Hepatocyte (in vitro differentiated cells): ENCODE results near the gene SLC66A2. TPM values are rescaled to one million over a fixed set of nuclear protein-coding genes. Genes with fewer than 3 reads are reported as not detected.

Source experiments
- DNase-seq: peaks from one replicate; pipeline ENCODE4 v3.0.0-alpha.2; 2016; ENCODE audit warnings: low spot score
- H2AFZ ChIP-seq: fragments of 200-600 bp; sonication (generic); 2 replicates; pipeline ENCODE4 v1.6.0; 2016; ENCODE audit warnings: antibody characterized with exemption, mild to moderate bottlenecking
- H3K27ac ChIP-seq: fragments of 200-600 bp; sonication (generic); 2 replicates; pipeline ENCODE4 v1.5.1; 2016; ENCODE audit warnings: mild to moderate bottlenecking
- H3K27me3 ChIP-seq: fragments of 200-600 bp; sonication (generic); 2 replicates; pipeline ENCODE4 v1.6.1; 2016
- H3K36me3 ChIP-seq: fragments of 200-600 bp; sonication (generic); replicated peaks from 2 replicates; pipeline ENCODE4 v1.5.1; 2016; ENCODE audit warnings: low read depth; ENCODE audit not compliant: insufficient read depth
- H3K4me1 ChIP-seq: fragments of 200-600 bp; sonication (generic); 2 replicates; pipeline ENCODE4 v1.5.1; 2016; ENCODE audit warnings: mild to moderate bottlenecking, moderate library complexity; ENCODE audit not compliant: insufficient read depth
- H3K4me2 ChIP-seq: fragments of 200-600 bp; sonication (generic); 2 replicates; pipeline ENCODE4 v1.6.0; 2016
- H3K4me3 ChIP-seq: fragments of 200-600 bp; sonication (generic); 2 replicates; pipeline ENCODE4 v1.5.1; 2016; ENCODE audit warnings: mild to moderate bottlenecking
- H3K79me2 ChIP-seq: fragments of 200-600 bp; sonication (generic); 2 replicates; pipeline ENCODE4 v1.6.0; 2017; ENCODE audit warnings: mild to moderate bottlenecking
- H3K9me2 ChIP-seq: fragments of 200-600 bp; sonication (generic); replicated peaks from 2 replicates; pipeline ENCODE4 v1.6.0; 2017; ENCODE audit warnings: mild to moderate bottlenecking; ENCODE audit not compliant: insufficient read depth
- H3K9me3 ChIP-seq: fragments of 200-600 bp; sonication (generic); 2 replicates; pipeline ENCODE4 v1.5.1; 2016; ENCODE audit warnings: low read depth, mild to moderate bottlenecking
- H4K20me1 ChIP-seq: fragments of 200-600 bp; sonication (generic); 2 replicates; pipeline ENCODE4 v1.6.0; 2016; ENCODE audit warnings: mild to moderate bottlenecking; ENCODE audit not compliant: insufficient read depth, poor library complexity, severe bottlenecking
- CTCF ChIP-seq: fragments of 200-600 bp; sonication (generic); IDR thresholded peaks from 2 replicates; pipeline ENCODE4 v1.5.1; 2016; ENCODE audit warnings: antibody characterized with exemption, mild to moderate bottlenecking; ENCODE audit not compliant: poor library complexity
- EZH2 ChIP-seq: fragments of 200-600 bp; sonication (generic); IDR thresholded peaks from 2 replicates; pipeline ENCODE4 v1.6.1; 2016; ENCODE audit warnings: antibody characterized with exemption, mild to moderate bottlenecking, borderline replicate concordance
- EZH2phosphoT487 ChIP-seq: fragments of 200-600 bp; sonication (generic); IDR thresholded peaks from one replicate; pipeline ENCODE4 v1.6.1; 2018; ENCODE audit warnings: antibody characterized with exemption, mild to moderate bottlenecking, low read depth, moderate library complexity; ENCODE audit not compliant: unreplicated experiment, severe bottlenecking
- WGBS: methylation state at CpG from one replicate; pipeline ENCODE4 v1.1.6; 2016; ENCODE audit warnings: low lambda C conversion rate; ENCODE audit errors: missing lambda C conversion rate; 5-methylcytosine and 5-hydroxymethylcytosine counted together
- polyA plus RNA-seq: library from polyadenylated mRNA; unstranded; fragments of >200 nt; fragmentation: Nextera tagmentation; extraction: Ambion mirVana; gene quantifications from 2 replicates; pipeline ENCODE4 v1.2.1, GENCODE V29; 2016
- total RNA-seq: library from RNA; depleted of rRNA; stranded (reverse); fragments of >200 nt; gene quantifications from 2 replicates; pipeline ENCODE4 v1.2.3, GENCODE V29; 2014

The SLC66A2 gene
- total and polyA plus RNA-seq, 2 experiments from 2014 or later: 31.1 to 36.5 TPM

GRCh38 chr18:79917853-79918614 lies 33.4 kb downstream of the SLC66A2 start:
- Histone ChIP-seq H3K36me3 (no peaks in the 10 kb centered on the region), H3K79me2 (no peaks in the 10 kb centered on the region), H3K4me1 (no peaks in the 10 kb centered on the region), H3K4me2 (no peak overlapping the region), H3K27ac (no peak overlapping the region), H3K27me3 (no peaks in the 10 kb centered on the region), H2AFZ (no peak overlapping the region), H3K9me2 (no peaks in the 10 kb centered on the region), H3K4me3 (no peak overlapping the region), H3K9me3 (no peaks in the 10 kb centered on the region), H4K20me1 (no peaks in the 10 kb centered on the region)
- TF ChIP-seq CTCF: no peak
- no peak for TF ChIP-seq EZH2
- no peak for TF ChIP-seq EZH2phosphoT487
- DNase-seq: no peak
- 98% methylated on average over 23 of the region's 25 CpGs for WGBS

- no peak overlapping the region for H3K27ac ChIP-seq
- no peaks in the 10 kb centered on the region for H3K79me2 ChIP-seq
- H3K36me3 ChIP-seq: no peaks in the 10 kb centered on the region
- H3K4me1 ChIP-seq: no peaks in the 10 kb centered on the region
- no peak for DNase-seq
- H3K9me3 ChIP-seq: no peaks in the 10 kb centered on the region
- no peaks in the 10 kb centered on the region for H3K27me3 ChIP-seq
- no peak overlapping the region for H3K4me3 ChIP-seq
- no peak overlapping the region for H2AFZ ChIP-seq
- H4K20me1 ChIP-seq: no peaks in the 10 kb centered on the region
- whole genome bisulfite sequencing: 98% methylated on average over 8 of the region's 28 CpGs
- no peak overlapping the region for H3K4me2 ChIP-seq
- H3K9me2 ChIP-seq: no peaks in the 10 kb centered on the region
- no peak for TF ChIP-seq CTCF
- TF ChIP-seq EZH2phosphoT487: no peak
- no peak for TF ChIP-seq EZH2
These were observed 34.1 kb downstream of the SLC66A2 start for GRCh38 chr18:79917169-79917852.

GRCh38 chr18:79916546-79917168 lies 34.8 kb downstream of the SLC66A2 start:
- Histone ChIP-seq H2AFZ (no peak overlapping the region), H3K4me1 (no peaks in the 10 kb centered on the region), H3K27ac (no peak overlapping the region), H3K4me2 (no peak overlapping the region), H3K9me2 (no peaks in the 10 kb centered on the region), H4K20me1 (no peaks in the 10 kb centered on the region), H3K9me3 (no peaks in the 10 kb centered on the region), H3K36me3 (no peaks in the 10 kb centered on the region), H3K27me3 (no peaks in the 10 kb centered on the region), H3K4me3 (no peak overlapping the region), H3K79me2 (no peaks in the 10 kb centered on the region)
- TF ChIP-seq EZH2 (no peak), EZH2phosphoT487 (no peak), CTCF (no peak)
- WGBS: 97% methylated on average over 24 of the region's 24 CpGs
- DNase-seq: no peak
